ENCODE results near the gene SPECC1. TPM values are rescaled to one million over a fixed set of nuclear protein-coding genes. Genes with fewer than 3 reads are reported as not detected.

The SPECC1 gene
- total and polyA plus RNA-seq, 10 of the 15 experiments (the other 5 are each of a cell fraction or from before 2014, with no cell fraction given), result 6.4 to 40.6 (median 23.9) TPM

DNA sequence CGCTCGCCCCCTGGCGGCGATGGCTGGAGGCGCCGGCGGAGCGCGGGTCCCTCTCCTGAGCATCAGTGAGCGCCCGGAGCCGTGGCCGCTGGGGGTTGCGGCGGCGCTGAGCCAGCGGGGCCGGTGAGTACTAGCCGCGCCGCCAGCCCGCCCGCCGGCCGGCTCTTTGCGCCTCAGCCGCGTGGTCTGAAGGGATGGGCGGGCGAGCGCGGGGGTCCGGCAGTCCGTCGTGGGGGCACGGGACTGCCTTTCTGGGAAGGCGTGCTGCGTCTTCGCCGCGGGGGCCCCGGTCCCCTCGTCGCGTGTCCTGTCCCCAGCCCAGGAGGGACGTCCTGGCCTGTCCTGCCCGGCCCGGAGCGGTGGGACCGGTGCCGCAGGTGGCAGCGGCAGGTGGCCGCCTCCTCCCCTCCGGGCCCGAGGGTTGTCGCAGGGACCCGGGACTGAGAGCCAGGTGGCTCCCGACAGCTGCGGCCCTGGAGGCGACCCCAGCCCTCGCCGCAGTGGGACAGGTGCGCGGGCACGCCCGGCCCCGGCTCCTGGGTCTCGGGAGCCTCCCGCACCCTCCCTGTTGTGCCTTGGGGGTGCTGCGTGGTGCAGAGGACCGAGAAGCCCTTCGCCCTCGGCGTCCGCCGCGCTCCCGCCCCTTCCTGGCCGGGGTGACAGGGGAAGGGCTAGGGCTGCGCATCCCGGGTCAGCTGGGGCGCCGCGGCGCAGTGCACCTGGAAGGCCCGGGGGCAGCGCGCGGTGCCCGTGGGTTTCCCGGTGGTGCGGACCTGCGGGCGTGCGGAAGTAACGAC, at the start of gene SPECC1 (continued):
- TF ChIP-seq TBL1XR1 (IDR thresholded peaks at IDR 0.05; ENCODE audit: low read depth, low read length) (no peak), NFYB (IDR thresholded peaks at IDR 0.05; ENCODE audit: insufficient read depth, low read depth, low read length) (no peak), RAD51 (IDR thresholded peaks at IDR 0.05) (no peak), BHLHE40 (IDR thresholded peaks at IDR 0.05; ENCODE audit: borderline replicate concordance in 1 of 2, low read depth in 2 of 2, low read length in 1 of 2) (peak; percentile 22 to 62; a peak in 3 of 4 replicates), POLR2AphosphoS2 (IDR thresholded peaks at IDR 0.05; ENCODE audit: low read depth, low read length) (no peak), KAT2A (conservative IDR thresholded peaks at IDR 0.05; ENCODE audit: control insufficient read depth, low read depth, low read length) (no peak), NR2C1 (IDR thresholded peaks at IDR 0.05) (no peak), CREB1 (IDR thresholded peaks at IDR 0.05; ENCODE audit: low read depth) (no peak), GATAD2B (conservative IDR thresholded peaks at IDR 0.05; ENCODE audit: low read depth) (peak; percentile 49; the same call in 1 of the 2 replicates), MYB (IDR thresholded peaks at IDR 0.05; ENCODE audit: borderline replicate concordance, low read depth, low read length) (no peak), RCOR1 (conservative IDR thresholded peaks at IDR 0.05; ENCODE audit: low read depth, low read length) (no peak), DPF2 (IDR thresholded peaks at IDR 0.05) (peak; percentile 35; the same call in 1 of the 2 replicates), CHD2 (IDR thresholded peaks at IDR 0.05; ENCODE audit: borderline replicate concordance, low read depth, low read length) (no peak), ESRRA (IDR thresholded peaks at IDR 0.05; ENCODE audit: low read length) (no peak), CHD1 (IDR thresholded peaks at IDR 0.05; ENCODE audit: low read depth, low read length) (no peak), EZH2 (IDR thresholded peaks at IDR 0.05; ENCODE audit: borderline replicate concordance, control insufficient read depth, low read depth, low read length) (no peak)
- TF ChIP-seq, protein P1, sequence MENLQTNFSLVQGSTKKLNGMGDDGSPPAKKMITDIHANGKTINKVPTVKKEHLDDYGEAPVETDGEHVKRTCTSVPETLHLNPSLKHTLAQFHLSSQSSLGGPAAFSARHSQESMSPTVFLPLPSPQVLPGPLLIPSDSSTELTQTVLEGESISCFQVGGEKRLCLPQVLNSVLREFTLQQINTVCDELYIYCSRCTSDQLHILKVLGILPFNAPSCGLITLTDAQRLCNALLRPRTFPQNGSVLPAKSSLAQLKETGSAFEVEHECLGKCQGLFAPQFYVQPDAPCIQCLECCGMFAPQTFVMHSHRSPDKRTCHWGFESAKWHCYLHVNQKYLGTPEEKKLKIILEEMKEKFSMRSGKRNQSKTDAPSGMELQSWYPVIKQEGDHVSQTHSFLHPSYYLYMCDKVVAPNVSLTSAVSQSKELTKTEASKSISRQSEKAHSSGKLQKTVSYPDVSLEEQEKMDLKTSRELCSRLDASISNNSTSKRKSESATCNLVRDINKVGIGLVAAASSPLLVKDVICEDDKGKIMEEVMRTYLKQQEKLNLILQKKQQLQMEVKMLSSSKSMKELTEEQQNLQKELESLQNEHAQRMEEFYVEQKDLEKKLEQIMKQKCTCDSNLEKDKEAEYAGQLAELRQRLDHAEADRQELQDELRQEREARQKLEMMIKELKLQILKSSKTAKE (IDR thresholded peaks at IDR 0.05; ENCODE audit: low read depth, poor library complexity, severe bottlenecking), result no peak
- TF ChIP-seq, protein P2, sequence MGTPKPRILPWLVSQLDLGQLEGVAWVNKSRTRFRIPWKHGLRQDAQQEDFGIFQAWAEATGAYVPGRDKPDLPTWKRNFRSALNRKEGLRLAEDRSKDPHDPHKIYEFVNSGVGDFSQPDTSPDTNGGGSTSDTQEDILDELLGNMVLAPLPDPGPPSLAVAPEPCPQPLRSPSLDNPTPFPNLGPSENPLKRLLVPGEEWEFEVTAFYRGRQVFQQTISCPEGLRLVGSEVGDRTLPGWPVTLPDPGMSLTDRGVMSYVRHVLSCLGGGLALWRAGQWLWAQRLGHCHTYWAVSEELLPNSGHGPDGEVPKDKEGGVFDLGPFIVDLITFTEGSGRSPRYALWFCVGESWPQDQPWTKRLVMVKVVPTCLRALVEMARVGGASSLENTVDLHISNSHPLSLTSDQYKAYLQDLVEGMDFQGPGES (IDR thresholded peaks at IDR 0.05), result no peak
- TF ChIP-seq, protein P3, sequence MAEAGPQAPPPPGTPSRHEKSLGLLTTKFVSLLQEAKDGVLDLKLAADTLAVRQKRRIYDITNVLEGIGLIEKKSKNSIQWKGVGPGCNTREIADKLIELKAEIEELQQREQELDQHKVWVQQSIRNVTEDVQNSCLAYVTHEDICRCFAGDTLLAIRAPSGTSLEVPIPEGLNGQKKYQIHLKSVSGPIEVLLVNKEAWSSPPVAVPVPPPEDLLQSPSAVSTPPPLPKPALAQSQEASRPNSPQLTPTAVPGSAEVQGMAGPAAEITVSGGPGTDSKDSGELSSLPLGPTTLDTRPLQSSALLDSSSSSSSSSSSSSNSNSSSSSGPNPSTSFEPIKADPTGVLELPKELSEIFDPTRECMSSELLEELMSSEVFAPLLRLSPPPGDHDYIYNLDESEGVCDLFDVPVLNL (IDR thresholded peaks at IDR 0.05; ENCODE audit: low read depth, low read length), result no peak
- TF ChIP-seq, protein P4, sequence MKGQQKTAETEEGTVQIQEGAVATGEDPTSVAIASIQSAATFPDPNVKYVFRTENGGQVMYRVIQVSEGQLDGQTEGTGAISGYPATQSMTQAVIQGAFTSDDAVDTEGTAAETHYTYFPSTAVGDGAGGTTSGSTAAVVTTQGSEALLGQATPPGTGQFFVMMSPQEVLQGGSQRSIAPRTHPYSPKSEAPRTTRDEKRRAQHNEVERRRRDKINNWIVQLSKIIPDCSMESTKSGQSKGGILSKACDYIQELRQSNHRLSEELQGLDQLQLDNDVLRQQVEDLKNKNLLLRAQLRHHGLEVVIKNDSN (IDR thresholded peaks at IDR 0.05; ENCODE audit: borderline replicate concordance, extremely low read length, insufficient read depth, low read depth, low read length), result no peak
- TF ChIP-seq, protein P5, sequence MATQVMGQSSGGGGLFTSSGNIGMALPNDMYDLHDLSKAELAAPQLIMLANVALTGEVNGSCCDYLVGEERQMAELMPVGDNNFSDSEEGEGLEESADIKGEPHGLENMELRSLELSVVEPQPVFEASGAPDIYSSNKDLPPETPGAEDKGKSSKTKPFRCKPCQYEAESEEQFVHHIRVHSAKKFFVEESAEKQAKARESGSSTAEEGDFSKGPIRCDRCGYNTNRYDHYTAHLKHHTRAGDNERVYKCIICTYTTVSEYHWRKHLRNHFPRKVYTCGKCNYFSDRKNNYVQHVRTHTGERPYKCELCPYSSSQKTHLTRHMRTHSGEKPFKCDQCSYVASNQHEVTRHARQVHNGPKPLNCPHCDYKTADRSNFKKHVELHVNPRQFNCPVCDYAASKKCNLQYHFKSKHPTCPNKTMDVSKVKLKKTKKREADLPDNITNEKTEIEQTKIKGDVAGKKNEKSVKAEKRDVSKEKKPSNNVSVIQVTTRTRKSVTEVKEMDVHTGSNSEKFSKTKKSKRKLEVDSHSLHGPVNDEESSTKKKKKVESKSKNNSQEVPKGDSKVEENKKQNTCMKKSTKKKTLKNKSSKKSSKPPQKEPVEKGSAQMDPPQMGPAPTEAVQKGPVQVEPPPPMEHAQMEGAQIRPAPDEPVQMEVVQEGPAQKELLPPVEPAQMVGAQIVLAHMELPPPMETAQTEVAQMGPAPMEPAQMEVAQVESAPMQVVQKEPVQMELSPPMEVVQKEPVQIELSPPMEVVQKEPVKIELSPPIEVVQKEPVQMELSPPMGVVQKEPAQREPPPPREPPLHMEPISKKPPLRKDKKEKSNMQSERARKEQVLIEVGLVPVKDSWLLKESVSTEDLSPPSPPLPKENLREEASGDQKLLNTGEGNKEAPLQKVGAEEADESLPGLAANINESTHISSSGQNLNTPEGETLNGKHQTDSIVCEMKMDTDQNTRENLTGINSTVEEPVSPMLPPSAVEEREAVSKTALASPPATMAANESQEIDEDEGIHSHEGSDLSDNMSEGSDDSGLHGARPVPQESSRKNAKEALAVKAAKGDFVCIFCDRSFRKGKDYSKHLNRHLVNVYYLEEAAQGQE (IDR thresholded peaks at IDR 0.05; ENCODE audit: low read depth, low read length), result no peak
